HCEC 1CT (cell line): Measurements from ENCODE around the gene CCDC88B.
A peak's percentile ranks its signal among the peaks of the same experiment; 100 is the strongest.

Experiments used
- DNase-seq: peaks from one replicate; pipeline ENCODE4 v3.0.0-alpha.2; 2017

Gene CCDC88B

GRCh38 chr11:64360448-64360921 is 20.5 kb downstream of the CCDC88B start:
- no peak for DNase-seq

- no peak for DNase-seq
Observed at GRCh38 chr11:64361659-64362058, 21.7 kb downstream of the CCDC88B start.

- no peak for DNase-seq
Observed at GRCh38 chr11:64362339-64362738, 22.3 kb downstream of the CCDC88B start.

GRCh38 chr11:64364435-64364834 is 24.4 kb downstream of the CCDC88B start:
- no peak for DNase-seq

GRCh38 chr11:64364911-64365310 is 24.9 kb downstream of the CCDC88B start:
- DNase-seq: peak; percentile 39

GRCh38 chr11:64366751-64367150 is 26.7 kb downstream of the CCDC88B start:
- DNase-seq: peak; percentile 11

- DNase-seq: no peak
Observed at GRCh38 chr11:64367931-64368672, 28.1 kb downstream of the CCDC88B start.

GRCh38 chr11:64368673-64369074 is 28.7 kb downstream of the CCDC88B start:
- no peak for DNase-seq

GRCh38 chr11:64369440-64370421 is 29.7 kb downstream of the CCDC88B start:
- DNase-seq: no peak

GRCh38 chr11:64371201-64371600 is 31.2 kb downstream of the CCDC88B start:
- no peak for DNase-seq

GRCh38 chr11:64372021-64372420 is 32.0 kb downstream of the CCDC88B start:
- no peak for DNase-seq

- DNase-seq: peak; percentile 71
Observed at GRCh38 chr11:64372802-64373597, 33.0 kb downstream of the CCDC88B start.

- no peak for DNase-seq
Observed at GRCh38 chr11:64373598-64373974, 33.6 kb downstream of the CCDC88B start.

GRCh38 chr11:64376071-64376470 is 36.1 kb downstream of the CCDC88B start:
- no peak for DNase-seq

- no peak for DNase-seq
Observed at GRCh38 chr11:64378335-64378880, 38.4 kb downstream of the CCDC88B start.

GRCh38 chr11:64379160-64379559 is 39.2 kb downstream of the CCDC88B start:
- no peak for DNase-seq

GRCh38 chr11:64379817-64380709 is 40.1 kb downstream of the CCDC88B start:
- no peak for DNase-seq

GRCh38 chr11:64381350-64381749 is 41.3 kb downstream of the CCDC88B start:
- no peak for DNase-seq

GRCh38 chr11:64382047-64382446 is 42.0 kb downstream of the CCDC88B start:
- no peak for DNase-seq

- no peak for DNase-seq
Observed at GRCh38 chr11:64382586-64382985, 42.6 kb downstream of the CCDC88B start.

GRCh38 chr11:64383580-64383979 is 43.6 kb downstream of the CCDC88B start:
- no peak for DNase-seq
